GM12801 (cell line): ENCODE measurements around the gene TBL1X.

Experiments used
- CTCF ChIP-seq: IDR thresholded peaks from one replicate; pipeline ENCODE4 v1.5.1; 2011; ENCODE audit warnings: control low read depth; ENCODE audit not compliant: insufficient read length; ENCODE audit errors: extremely low read depth

The TBL1X gene

GRCh38 chrX:9707306-9708033 lies 242.6 kb downstream of the TBL1X start:
- TF ChIP-seq CTCF, result no peak

DNA sequence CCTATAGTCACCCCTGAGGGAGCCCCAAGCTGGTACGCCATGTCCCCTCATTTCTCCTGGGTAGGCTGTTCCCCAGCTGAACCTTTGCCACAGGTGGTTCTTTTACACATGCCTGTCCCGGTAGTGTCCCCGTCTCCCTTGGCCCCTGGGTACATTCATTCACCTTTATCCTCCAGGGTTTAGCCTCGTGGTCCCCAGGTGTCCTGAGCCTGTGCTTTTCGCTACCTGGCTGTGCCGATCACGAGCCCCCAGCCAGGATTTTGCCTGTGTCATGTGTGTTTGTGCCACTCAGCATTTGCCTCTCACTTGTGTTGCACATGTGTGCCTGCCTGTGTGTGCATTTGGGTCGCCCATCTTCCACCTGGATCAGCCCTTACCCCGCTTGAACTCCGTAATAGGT lies 243.2 kb downstream of the TBL1X start:
- no peak for TF ChIP-seq CTCF

DNA sequence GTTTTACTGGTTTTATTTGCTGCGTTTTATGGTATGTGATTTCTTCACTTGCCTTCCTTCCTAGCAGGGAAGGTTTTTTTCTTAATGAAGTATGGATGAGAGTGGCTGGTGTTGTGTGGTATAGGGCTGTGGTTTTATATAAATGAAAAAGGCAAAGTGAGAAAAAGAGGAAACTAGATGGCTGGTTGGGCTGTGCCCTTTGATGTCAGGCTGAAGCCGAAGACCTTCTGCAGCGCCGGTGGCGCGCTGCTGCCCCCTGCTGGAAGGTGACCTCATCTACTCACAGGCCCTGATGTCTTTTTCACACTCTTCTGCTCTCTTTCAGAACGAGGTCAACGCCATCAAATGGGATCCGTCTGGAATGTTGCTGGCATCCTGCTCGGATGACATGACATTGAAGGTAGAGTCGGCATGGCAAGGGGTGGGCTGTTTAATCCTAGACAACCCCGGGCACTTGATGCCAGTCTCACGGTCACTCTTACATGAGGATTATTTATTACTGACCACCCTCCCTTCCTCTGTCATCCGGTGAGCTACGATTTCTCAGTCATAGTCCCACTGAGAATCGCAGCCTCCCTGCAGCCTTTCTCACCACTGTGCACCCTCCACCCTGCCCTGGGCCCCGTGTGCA lies 244.2 kb downstream of the TBL1X start:
- no peak for TF ChIP-seq CTCF

- TF ChIP-seq CTCF, result no peak
Observed at GRCh38 chrX:9710332-9710731, 245.5 kb downstream of the TBL1X start.

DNA sequence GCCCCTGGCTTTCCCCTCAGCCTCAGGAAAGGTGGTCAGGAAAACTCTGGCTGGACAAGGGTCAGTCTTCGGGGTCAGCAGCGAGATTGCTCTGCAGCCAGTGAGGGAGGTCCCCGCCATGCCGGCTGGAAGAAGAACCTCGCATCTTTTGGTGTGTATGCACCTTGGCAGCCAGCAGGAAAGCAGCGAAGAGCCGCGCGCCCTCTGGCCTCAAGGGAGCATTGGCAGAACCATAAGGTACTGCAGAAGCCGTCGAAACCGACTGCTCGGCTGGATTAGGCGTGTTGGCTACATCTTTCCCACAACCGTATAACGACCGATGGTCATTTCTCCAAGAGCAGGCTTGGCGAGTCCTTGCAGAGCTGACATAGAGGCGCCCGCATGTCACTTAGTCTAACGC lies 252.5 kb downstream of the TBL1X start:
- no peak for TF ChIP-seq CTCF

DNA sequence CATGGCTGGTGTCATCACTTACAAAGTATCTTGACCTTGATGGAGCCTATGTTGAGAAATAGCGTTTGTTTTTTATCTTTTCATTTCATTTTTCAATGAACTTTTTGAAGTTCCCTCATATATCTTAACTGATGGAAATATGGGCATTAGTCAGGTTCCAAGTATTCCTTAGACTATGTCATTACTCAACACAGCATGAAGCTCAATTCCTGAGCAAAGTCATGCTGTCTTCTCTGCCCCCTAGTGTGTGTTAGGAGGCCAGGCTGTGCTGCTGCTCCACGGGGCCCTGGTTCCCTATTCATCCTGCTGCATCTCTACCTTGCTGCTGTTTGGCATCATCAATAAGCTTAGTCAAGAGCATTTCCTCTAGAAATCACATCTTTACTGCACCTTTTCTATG lies 259.9 kb downstream of the TBL1X start:
- no peak for TF ChIP-seq CTCF

DNA sequence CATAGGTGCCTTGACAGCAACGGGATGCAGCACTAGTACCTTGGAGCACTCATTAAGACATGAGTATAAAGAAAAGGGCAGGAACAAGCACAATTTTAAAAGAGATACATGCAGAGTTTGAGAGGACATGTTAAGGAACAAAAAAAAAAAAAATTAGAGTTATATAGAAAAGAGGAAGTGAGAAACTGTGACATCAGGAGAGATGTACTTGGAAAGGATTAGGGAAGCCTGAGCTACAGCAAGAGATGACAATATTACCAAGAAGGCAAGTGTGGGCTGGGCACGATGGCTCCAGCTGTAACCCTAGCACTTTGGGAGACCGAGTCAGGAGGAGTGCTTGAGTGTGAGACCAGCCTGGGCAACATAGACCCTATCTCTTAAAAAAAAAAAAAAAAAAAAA lies 263.4 kb downstream of the TBL1X start:
- TF ChIP-seq CTCF, result no peak
